Hippocampal formation (tissue), 2 donors: Measurements from ENCODE around the gene HCFC2.
A peak's percentile ranks its signal among the peaks of the same experiment; 100 is the strongest.
"Not testable (repeated sequence)": the region's sequence is repeated elsewhere in the genome, so short reads cannot be mapped to it uniquely, and the experiment has no call there.

Experiments used
- DNase-seq, 2 donors: peaks; one replicate each; lab custom pipeline; 2025; lab: John Stamatoyannopoulos, UW

HCFC2 gene

GRCh38 chr12:104057771-104058197 lies 6.5 kb upstream of the HCFC2 start:
- no peak for DNase-seq

- DNase-seq, result no peak
Measured at GRCh38 chr12:104058802-104059201, 5.5 kb upstream of the HCFC2 start.

GRCh38 chr12:104059963-104060362 lies 4.4 kb upstream of the HCFC2 start:
- no peak for DNase-seq

GRCh38 chr12:104060791-104061190 lies 3.5 kb upstream of the HCFC2 start:
- DNase-seq, result no peak

- DNase-seq, result peak in 1 of 2 donors; percentile 18
Measured at GRCh38 chr12:104063712-104064030, 660 bp upstream of the HCFC2 start.

GRCh38 chr12:104064842-104065427 lies 604 bp downstream of the HCFC2 start:
- no peak for DNase-seq

GRCh38 chr12:104072099-104072498 lies 7.8 kb downstream of the HCFC2 start:
- no peak for DNase-seq

GRCh38 chr12:104073699-104074098 lies 9.4 kb downstream of the HCFC2 start:
- no peak for DNase-seq

GRCh38 chr12:104079024-104079423 lies 14.7 kb downstream of the HCFC2 start:
- DNase-seq, result no peak

GRCh38 chr12:104080764-104081163 lies 16.4 kb downstream of the HCFC2 start:
- no peak for DNase-seq

- no peak for DNase-seq
Measured at GRCh38 chr12:104083769-104084475, 19.6 kb downstream of the HCFC2 start.

GRCh38 chr12:104090685-104091084 lies 26.4 kb downstream of the HCFC2 start:
- no peak for DNase-seq

- no peak for DNase-seq
Measured at GRCh38 chr12:104091136-104091535, 26.8 kb downstream of the HCFC2 start.

GRCh38 chr12:104094284-104094683 lies 30.0 kb downstream of the HCFC2 start:
- DNase-seq, result no peak

GRCh38 chr12:104095289-104095688 lies 31.0 kb downstream of the HCFC2 start:
- no peak for DNase-seq

GRCh38 chr12:104097954-104098353 lies 33.6 kb downstream of the HCFC2 start:
- no peak for DNase-seq

GRCh38 chr12:104105461-104105860 lies 41.1 kb downstream of the HCFC2 start:
- DNase-seq, result no peak

- no peak for DNase-seq
Measured at GRCh38 chr12:104106965-104107364, 42.6 kb downstream of the HCFC2 start.

- peak; percentile 57 to 76 for DNase-seq
Measured at GRCh38 chr12:104108755-104109445, 44.6 kb downstream of the HCFC2 start.

- no peak for DNase-seq
Measured at GRCh38 chr12:104109446-104110271, 45.3 kb downstream of the HCFC2 start.

GRCh38 chr12:104114834-104115586 lies 50.7 kb downstream of the HCFC2 start:
- not testable (repeated sequence) for DNase-seq

GRCh38 chr12:104115587-104115975 lies 51.2 kb downstream of the HCFC2 start:
- no peak for DNase-seq
